Measurements from ENCODE around the gene LSM14A. TPM values are rescaled to one million over a fixed set of nuclear protein-coding genes. Genes with fewer than 3 reads are reported as not detected.

Gene LSM14A
- total and polyA plus RNA-seq, 2 of the 13 experiments (the other 11 are each of a cell fraction or from before 2014, with no cell fraction given), result 77.0 to 83.6 TPM

GRCh38 chr19:34254698-34255432 lies 82.6 kb downstream of the LSM14A start (continued):
- TF ChIP-seq ARID4A (CRISPR knock-in tag; IDR thresholded peaks at IDR 0.05; ENCODE audit: borderline replicate concordance) (peak; percentile 38; the same call in 1 of the 2 replicates), FOXM1 (CRISPR knock-in tag; IDR thresholded peaks at IDR 0.05) (no peak), TEF (CRISPR knock-in tag; IDR thresholded peaks at IDR 0.05) (no peak), ZNF607 (CRISPR knock-in tag; IDR thresholded peaks at IDR 0.05; ENCODE audit: borderline replicate concordance) (no peak), KAT2B (IDR thresholded peaks at IDR 0.05; ENCODE audit: borderline replicate concordance, low read depth, low read length) (no peak), GABPB1 (CRISPR knock-in tag; IDR thresholded peaks at IDR 0.05) (peak; percentile 78; the same call in 1 of the 2 replicates), ELF3 (CRISPR knock-in tag; IDR thresholded peaks at IDR 0.05) (0 out of 2 replicates have a peak, but pooled peaks have one; percentile 20), MBNL3 (CRISPR knock-in tag; conservative IDR thresholded peaks at IDR 0.05) (no peak), DNMT3B (CRISPR knock-in tag; conservative IDR thresholded peaks at IDR 0.05) (no peak), HOXA5 (CRISPR knock-in tag; IDR thresholded peaks at IDR 0.05) (peak; percentile 9; the same call in 1 of the 2 replicates), ZNF7 (CRISPR knock-in tag; IDR thresholded peaks at IDR 0.05) (no peak), ZNF3 (CRISPR knock-in tag; IDR thresholded peaks at IDR 0.05) (no peak), HMG20A (CRISPR knock-in tag; IDR thresholded peaks at IDR 0.05; ENCODE audit: borderline replicate concordance) (no peak), ZNF24 (IDR thresholded peaks at IDR 0.05) (no peak), TBX2 (CRISPR knock-in tag; IDR thresholded peaks at IDR 0.05; ENCODE audit: borderline replicate concordance) (0 out of 2 replicates have a peak, but pooled peaks have one; percentile 14), ZNF816 (CRISPR knock-in tag; IDR thresholded peaks at IDR 0.05; ENCODE audit: borderline replicate concordance) (no peak), ETV6 (CRISPR knock-in tag; conservative IDR thresholded peaks at IDR 0.05) (no peak), BCL3 (CRISPR knock-in tag; IDR thresholded peaks at IDR 0.05) (peak; percentile 60; the same call in 1 of the 2 replicates), ZFP90 (CRISPR knock-in tag; IDR thresholded peaks at IDR 0.05; ENCODE audit: borderline replicate concordance) (no peak), ZSCAN25 (CRISPR knock-in tag; IDR thresholded peaks at IDR 0.05) (no peak), ELK4 (CRISPR knock-in tag; IDR thresholded peaks at IDR 0.05; ENCODE audit: borderline replicate concordance) (no peak), MED8 (CRISPR knock-in tag; IDR thresholded peaks at IDR 0.05; ENCODE audit: insufficient replicate concordance) (no peak)
